HG02759 (cell line): ENCODE results near the gene ESYT3.
"Not testable (repeated sequence)": the region's sequence is repeated elsewhere in the genome, so short reads cannot be mapped to it uniquely, and the experiment has no call there.

ENCODE experiments used
- ATAC-seq: cut with Tn5 transposase; IDR thresholded peaks from one replicate; pipeline ENCODE4 v1.9.1; 2021; ENCODE audit warnings: mild to moderate bottlenecking, moderate library complexity; ENCODE audit not compliant: unreplicated experiment

ESYT3 gene

GRCh38 chr3:138441256-138441655 is 6.8 kb downstream of the ESYT3 start:
- ATAC-seq, result no peak

GRCh38 chr3:138441742-138442141 is 7.3 kb downstream of the ESYT3 start:
- no peak for ATAC-seq

- ATAC-seq, result no peak
These were observed 8.0 kb downstream of the ESYT3 start for GRCh38 chr3:138442433-138442832.

GRCh38 chr3:138443091-138443490 is 8.7 kb downstream of the ESYT3 start:
- ATAC-seq, result no peak

GRCh38 chr3:138443521-138444503 is 9.4 kb downstream of the ESYT3 start:
- no peak for ATAC-seq

- ATAC-seq, result no peak
These were observed 10.8 kb downstream of the ESYT3 start for GRCh38 chr3:138445236-138445635.

- no peak for ATAC-seq
These were observed 11.2 kb downstream of the ESYT3 start for GRCh38 chr3:138445654-138446053.

GRCh38 chr3:138448631-138449030 is 14.2 kb downstream of the ESYT3 start:
- no peak for ATAC-seq

GRCh38 chr3:138449490-138449889 is 15.1 kb downstream of the ESYT3 start:
- no peak for ATAC-seq

- no peak for ATAC-seq
These were observed 15.8 kb downstream of the ESYT3 start for GRCh38 chr3:138450181-138450580.

GRCh38 chr3:138450704-138451424 is 16.4 kb downstream of the ESYT3 start:
- no peak for ATAC-seq

- ATAC-seq, result no peak
These were observed 17.3 kb downstream of the ESYT3 start for GRCh38 chr3:138451595-138452162.

GRCh38 chr3:138452436-138452835 is 18.0 kb downstream of the ESYT3 start:
- ATAC-seq, result no peak

- not testable (repeated sequence) for ATAC-seq
These were observed 19.5 kb downstream of the ESYT3 start for GRCh38 chr3:138453940-138454339.

GRCh38 chr3:138455801-138456716 is 21.6 kb downstream of the ESYT3 start:
- no peak for ATAC-seq

- ATAC-seq, result no peak
These were observed 22.8 kb downstream of the ESYT3 start for GRCh38 chr3:138456961-138457862.

GRCh38 chr3:138457863-138458735 is 23.7 kb downstream of the ESYT3 start:
- no peak for ATAC-seq

- ATAC-seq, result no peak
These were observed 24.5 kb downstream of the ESYT3 start for GRCh38 chr3:138458774-138459499.
